ENCODE measurements around the gene MAOB.

DNA sequence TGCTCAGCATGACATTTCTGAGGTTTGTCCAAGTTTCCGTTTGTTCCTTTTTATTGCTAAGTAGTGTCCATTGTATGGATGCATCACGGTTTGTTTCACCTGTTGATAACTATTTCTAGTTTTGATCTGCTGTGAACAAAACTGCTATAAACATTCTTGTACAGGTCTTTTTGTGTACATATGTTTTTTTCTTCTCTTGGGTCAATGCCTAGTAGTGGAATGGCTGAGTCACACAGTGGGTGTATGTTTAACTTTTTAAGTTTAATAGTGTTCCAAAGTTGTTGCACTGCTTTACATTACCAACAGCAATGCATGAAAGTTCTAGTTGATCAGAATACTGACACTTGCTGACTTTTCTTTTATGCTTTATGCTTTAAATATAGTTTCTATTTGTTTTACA is 76.7 kb downstream of the MAOB start:
- TF ChIP-seq, protein P1, sequence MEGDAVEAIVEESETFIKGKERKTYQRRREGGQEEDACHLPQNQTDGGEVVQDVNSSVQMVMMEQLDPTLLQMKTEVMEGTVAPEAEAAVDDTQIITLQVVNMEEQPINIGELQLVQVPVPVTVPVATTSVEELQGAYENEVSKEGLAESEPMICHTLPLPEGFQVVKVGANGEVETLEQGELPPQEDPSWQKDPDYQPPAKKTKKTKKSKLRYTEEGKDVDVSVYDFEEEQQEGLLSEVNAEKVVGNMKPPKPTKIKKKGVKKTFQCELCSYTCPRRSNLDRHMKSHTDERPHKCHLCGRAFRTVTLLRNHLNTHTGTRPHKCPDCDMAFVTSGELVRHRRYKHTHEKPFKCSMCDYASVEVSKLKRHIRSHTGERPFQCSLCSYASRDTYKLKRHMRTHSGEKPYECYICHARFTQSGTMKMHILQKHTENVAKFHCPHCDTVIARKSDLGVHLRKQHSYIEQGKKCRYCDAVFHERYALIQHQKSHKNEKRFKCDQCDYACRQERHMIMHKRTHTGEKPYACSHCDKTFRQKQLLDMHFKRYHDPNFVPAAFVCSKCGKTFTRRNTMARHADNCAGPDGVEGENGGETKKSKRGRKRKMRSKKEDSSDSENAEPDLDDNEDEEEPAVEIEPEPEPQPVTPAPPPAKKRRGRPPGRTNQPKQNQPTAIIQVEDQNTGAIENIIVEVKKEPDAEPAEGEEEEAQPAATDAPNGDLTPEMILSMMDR (IDR thresholded peaks at IDR 0.05) = no peak
- TF ChIP-seq POLR2A (IDR thresholded peaks at IDR 0.05) = no peak
